Measurements from ENCODE around the gene GORASP1.

DNA sequence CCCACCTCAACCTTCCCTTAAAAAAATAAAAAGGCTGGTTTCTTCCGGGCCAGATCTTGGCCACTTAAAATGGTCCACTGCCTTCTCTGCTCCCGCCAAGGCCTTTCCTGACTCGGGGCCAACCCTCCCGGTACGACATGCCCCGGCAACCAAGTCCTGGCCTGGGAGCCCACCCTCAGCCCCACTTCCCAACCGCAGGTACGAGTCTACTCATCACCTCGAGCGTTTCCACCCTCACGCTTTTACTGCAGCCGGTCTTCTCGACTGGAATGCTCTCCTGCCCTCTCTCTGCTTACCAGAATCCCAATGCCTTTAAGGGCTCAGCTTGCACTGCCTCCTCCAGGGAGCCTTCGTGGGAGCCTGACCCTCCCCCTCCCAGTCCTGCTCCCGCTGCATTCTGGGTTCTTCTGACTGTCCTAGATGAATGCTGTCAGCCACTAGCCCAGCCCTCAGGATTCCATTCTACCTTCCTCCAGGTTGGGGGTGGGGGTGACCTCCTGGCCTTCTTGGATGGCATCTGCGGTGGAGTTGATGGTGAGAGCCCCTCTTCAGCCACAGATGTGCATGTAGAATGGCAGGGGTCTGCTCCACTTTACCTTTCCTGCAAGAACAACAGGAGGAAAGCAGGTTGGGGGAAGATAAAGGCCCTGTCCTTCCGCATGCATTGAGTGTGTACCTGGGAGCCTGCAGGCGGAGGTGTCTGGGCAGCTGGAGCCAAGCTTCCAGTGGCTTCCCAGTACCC lies 47.0 kb upstream of the GORASP1 start:
- TF ChIP-seq, protein P1, sequence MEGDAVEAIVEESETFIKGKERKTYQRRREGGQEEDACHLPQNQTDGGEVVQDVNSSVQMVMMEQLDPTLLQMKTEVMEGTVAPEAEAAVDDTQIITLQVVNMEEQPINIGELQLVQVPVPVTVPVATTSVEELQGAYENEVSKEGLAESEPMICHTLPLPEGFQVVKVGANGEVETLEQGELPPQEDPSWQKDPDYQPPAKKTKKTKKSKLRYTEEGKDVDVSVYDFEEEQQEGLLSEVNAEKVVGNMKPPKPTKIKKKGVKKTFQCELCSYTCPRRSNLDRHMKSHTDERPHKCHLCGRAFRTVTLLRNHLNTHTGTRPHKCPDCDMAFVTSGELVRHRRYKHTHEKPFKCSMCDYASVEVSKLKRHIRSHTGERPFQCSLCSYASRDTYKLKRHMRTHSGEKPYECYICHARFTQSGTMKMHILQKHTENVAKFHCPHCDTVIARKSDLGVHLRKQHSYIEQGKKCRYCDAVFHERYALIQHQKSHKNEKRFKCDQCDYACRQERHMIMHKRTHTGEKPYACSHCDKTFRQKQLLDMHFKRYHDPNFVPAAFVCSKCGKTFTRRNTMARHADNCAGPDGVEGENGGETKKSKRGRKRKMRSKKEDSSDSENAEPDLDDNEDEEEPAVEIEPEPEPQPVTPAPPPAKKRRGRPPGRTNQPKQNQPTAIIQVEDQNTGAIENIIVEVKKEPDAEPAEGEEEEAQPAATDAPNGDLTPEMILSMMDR (IDR thresholded peaks at IDR 0.05), result no peak
- TF ChIP-seq POLR2A (IDR thresholded peaks at IDR 0.05), result no peak
